AML-193 (cell line): ENCODE results near the gene CAMK2G.

Experiments
- DNase-seq, 2 experiments: peaks; one replicate each; lab custom pipeline; 2025; lab: John Stamatoyannopoulos, UW

Gene CAMK2G

DNA sequence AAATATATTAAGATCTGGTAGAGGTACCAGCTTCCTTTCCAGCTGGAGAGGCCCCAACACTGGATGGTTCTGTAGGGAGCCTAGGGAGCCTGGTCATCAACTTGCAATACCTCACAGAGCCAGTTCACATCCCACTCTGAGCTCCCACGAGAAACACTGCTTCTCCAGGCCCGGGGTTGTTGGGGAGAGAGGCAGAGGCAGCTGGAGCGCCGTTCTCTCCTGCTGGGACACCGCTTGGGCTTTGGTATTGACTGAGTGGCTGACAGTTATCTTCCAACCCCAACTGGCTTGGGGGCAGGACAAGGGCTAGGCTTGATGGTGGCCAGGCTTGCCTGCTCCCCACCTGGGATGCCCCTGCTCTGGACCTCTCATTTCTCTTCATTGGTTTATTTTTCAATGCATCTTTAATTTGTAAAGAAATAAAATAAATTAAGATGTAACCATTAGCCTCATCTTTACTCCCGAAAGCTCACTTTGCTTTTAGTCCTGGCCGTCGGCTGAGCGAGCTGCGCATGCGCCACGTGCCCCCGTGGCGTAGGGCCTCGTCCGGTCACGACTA, 102.6 kb downstream of the CAMK2G start:
- peak in 1 of 2 experiments; percentile 46 for DNase-seq

DNA sequence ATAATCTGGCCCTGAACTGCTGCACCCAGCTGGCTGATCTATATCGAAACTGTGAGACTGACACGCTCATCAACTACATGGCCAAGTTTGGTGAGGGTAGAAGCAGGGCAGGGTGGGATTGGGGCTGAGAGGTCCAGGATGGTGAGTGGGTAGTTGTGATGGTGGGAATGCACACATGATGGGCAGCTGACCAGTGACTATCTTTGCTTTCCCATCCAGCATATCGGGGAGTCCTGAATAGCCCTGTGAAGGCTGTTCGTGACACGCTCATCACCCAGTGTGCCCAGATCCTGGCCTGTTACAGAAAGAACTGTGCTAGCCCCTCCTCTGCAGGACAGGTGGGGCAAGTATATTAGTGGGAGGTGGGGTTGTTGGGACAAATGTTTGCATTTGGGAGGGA, 105.0 kb downstream of the CAMK2G start:
- no peak for DNase-seq

DNA sequence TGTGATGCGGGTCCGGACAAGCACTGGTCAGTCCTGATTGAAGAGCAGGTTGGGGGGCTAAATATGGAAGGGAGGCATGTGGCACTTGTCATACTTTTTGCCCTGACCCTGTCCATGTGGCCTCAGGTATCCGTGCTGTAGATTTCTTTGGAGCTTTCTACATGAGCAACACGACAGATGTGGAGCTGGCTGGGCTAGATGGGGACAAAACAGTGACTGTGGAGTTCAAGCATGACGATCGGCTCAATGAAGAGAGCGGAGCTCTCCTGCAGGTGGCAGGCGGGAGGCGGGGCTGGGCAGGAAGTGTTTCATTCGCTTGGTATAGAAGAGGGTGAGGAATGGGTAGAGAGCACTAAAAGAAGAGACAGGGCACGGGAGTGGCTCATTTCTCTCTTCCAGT, 105.5 kb downstream of the CAMK2G start:
- DNase-seq: no peak

DNA sequence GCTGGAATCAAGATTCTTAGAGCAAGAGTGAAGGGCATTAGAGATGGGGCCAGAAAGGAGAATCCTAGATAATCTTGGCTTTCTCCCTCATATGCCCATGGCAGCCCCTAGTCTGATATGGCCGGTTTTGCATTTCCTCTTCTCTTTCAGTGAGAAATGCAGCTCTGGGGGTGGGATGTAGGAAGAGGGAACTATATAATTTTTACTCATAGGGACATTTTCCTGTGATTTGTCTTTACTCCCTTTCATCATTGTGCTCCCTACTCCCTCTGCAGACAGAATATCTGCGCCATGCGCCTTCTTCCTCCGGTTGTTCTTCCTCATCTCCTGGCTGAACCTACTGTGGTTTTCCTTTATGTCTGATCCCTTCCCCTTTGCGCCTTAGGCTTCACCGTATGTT, 109.3 kb downstream of the CAMK2G start:
- DNase-seq: no peak

DNA sequence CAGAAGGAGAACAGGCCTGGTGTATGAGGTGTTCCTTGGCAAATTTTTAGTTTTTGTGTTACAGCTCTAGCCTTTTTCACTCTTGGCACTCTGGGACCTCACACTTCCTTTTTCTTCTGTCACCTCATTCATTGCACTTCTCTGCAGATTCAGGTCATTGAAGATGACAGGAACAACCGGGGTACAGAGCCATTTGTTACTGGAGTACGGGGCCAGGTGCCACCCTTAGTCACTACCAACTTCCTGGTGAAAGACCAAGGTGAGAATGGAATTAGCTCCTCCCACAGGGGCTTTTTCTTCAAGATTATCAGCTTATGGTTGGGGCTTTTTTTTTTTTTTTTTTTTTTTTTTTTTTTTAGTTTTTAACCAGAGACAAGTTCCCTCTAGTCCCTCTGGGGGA, 111.0 kb downstream of the CAMK2G start:
- no peak for DNase-seq

DNA sequence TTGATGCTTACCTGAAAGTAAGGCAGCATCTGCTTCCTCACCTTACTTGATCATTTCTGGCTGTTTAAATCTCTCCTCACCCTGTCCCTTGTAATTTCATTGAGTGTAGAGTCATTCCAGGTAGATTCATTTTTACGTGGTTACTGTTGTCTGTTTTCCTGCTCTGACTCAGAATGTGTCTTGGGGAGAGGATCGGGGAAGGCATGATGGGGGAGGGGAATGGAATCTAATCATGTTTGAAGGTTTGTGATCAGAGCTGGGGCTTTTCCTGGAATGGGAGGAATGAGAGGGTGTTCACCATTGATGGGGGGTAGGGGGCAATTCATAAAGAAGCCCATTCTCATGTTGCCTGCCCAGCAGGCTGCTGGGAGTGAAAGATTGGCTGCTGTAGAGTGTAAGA, 111.4 kb downstream of the CAMK2G start:
- no peak for DNase-seq
